ENCODE data around the gene PAX7.

- TF ChIP-seq JUN (IDR thresholded peaks at IDR 0.05) (no peak), HOXB5 (CRISPR knock-in tag; IDR thresholded peaks at IDR 0.05) (no peak), RCOR1 (IDR thresholded peaks at IDR 0.05; ENCODE audit: low read depth, low read length) (no peak), MAX (IDR thresholded peaks at IDR 0.05) (no peak), REST (IDR thresholded peaks at IDR 0.05) (no peak), SREBF2 (IDR thresholded peaks at IDR 0.05) (no peak), MYC (IDR thresholded peaks at IDR 0.05; ENCODE audit: borderline replicate concordance, low read length) (no peak), POLR2A (IDR thresholded peaks at IDR 0.05; ENCODE audit: low read length) (no peak), ELK1 (IDR thresholded peaks at IDR 0.05; ENCODE audit: low read depth, low read length) (no peak), EP300 (IDR thresholded peaks at IDR 0.05) (no peak)
- TF ChIP-seq, protein P1, sequence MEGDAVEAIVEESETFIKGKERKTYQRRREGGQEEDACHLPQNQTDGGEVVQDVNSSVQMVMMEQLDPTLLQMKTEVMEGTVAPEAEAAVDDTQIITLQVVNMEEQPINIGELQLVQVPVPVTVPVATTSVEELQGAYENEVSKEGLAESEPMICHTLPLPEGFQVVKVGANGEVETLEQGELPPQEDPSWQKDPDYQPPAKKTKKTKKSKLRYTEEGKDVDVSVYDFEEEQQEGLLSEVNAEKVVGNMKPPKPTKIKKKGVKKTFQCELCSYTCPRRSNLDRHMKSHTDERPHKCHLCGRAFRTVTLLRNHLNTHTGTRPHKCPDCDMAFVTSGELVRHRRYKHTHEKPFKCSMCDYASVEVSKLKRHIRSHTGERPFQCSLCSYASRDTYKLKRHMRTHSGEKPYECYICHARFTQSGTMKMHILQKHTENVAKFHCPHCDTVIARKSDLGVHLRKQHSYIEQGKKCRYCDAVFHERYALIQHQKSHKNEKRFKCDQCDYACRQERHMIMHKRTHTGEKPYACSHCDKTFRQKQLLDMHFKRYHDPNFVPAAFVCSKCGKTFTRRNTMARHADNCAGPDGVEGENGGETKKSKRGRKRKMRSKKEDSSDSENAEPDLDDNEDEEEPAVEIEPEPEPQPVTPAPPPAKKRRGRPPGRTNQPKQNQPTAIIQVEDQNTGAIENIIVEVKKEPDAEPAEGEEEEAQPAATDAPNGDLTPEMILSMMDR (IDR thresholded peaks at IDR 0.05) = no peak
- TF ChIP-seq, protein P2, sequence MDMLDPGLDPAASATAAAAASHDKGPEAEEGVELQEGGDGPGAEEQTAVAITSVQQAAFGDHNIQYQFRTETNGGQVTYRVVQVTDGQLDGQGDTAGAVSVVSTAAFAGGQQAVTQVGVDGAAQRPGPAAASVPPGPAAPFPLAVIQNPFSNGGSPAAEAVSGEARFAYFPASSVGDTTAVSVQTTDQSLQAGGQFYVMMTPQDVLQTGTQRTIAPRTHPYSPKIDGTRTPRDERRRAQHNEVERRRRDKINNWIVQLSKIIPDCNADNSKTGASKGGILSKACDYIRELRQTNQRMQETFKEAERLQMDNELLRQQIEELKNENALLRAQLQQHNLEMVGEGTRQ (IDR thresholded peaks at IDR 0.05) = no peak
Measured at GRCh38 chr1:18652791-18653190, 22.1 kb downstream of the PAX7 start.
